ENCODE results near the gene LTA. TPM values are rescaled to one million over a fixed set of nuclear protein-coding genes. Genes with fewer than 3 reads are reported as not detected.

LTA gene
- polyA plus RNA-seq, 1 of the 3 experiments (the other 2 are of a cell fraction): not detected

DNA sequence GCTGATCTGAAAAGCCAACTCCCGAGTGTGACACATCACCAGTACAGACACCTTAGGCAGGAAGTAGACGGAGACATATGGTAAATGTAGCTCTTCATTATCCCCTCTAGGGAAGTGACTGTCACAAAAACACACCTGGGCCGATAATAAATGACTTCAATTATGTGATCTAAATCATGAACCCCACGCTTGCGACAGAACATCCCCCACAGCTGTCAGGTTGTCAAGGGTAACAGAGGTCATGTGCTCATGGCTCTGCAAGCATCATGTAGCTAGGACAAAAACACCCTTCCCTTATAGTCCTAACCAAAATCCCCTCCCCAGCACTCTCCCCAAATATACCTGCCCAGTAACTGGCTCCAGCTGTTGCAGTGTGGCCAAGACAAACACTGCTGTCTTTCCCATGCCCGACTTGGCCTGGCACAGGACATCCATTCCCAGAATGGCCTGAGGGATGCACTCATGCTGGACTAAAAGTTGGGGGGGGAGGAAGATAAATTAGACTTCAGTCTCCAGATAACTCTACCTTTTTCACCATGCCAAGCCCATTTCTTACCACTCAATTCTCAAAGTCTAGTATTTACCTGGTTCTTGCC is 33.2 kb upstream of the LTA start (continued):
- no peak for TF ChIP-seq FOXM1 (IDR thresholded peaks at IDR 0.05; ENCODE audit: low read depth)
- no peak for TF ChIP-seq ELF1 (IDR thresholded peaks at IDR 0.05)
- TF ChIP-seq YY1 (IDR thresholded peaks at IDR 0.05; ENCODE audit: low read depth): no peak
- TF ChIP-seq, protein P1, sequence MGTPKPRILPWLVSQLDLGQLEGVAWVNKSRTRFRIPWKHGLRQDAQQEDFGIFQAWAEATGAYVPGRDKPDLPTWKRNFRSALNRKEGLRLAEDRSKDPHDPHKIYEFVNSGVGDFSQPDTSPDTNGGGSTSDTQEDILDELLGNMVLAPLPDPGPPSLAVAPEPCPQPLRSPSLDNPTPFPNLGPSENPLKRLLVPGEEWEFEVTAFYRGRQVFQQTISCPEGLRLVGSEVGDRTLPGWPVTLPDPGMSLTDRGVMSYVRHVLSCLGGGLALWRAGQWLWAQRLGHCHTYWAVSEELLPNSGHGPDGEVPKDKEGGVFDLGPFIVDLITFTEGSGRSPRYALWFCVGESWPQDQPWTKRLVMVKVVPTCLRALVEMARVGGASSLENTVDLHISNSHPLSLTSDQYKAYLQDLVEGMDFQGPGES (IDR thresholded peaks at IDR 0.05; ENCODE audit: low read depth, low read length): no peak
- TF ChIP-seq RCOR1 (IDR thresholded peaks at IDR 0.05; ENCODE audit: low read length): no peak
- TF ChIP-seq SIN3A (IDR thresholded peaks at IDR 0.05; ENCODE audit: borderline replicate concordance, low read depth, low read length): no peak
- TF ChIP-seq RAD21 (IDR thresholded peaks at IDR 0.05; ENCODE audit: low read length): no peak
- no peak for TF ChIP-seq RFX5 (IDR thresholded peaks at IDR 0.05; ENCODE audit: low read length)

DNA sequence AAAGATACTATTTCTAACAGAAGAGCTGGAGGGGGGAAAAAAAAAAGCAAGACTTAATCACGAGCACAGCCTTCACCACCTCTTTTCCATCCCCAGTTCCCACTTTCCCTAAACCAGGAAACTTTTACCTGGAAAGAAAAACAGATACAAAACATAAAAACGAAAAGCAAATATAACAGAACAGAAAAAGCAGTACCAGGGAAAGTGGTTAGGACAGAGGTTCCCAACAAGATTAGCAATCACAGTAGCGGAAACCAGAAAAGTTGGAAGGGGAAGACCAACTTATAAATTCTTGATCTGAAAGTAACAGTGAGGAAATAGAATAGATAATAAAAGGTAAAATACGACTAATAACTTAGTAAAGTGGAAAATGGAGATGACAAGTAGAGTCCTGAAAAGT is 31.4 kb upstream of the LTA start:
- Histone ChIP-seq H2AFZ (ENCODE audit: low read depth) (no peak overlapping the region), H3K4me3 (ENCODE audit: low read depth in 2 of 2, low read length in 1 of 2) (peak overlapping the region; percentile 74 to 91), H3K36me3 (replicated peaks in 1 of 2; ENCODE audit: control insufficient read depth in 1 of 2, insufficient read depth in 2 of 2, low read length in 1 of 2) (peaks cover 34 to 45% of the 10 kb centered on the region in 2 experiments), H3K9me2 (no peaks in the 10 kb centered on the region), H3K27me3 (ENCODE audit: insufficient read depth) (no peaks in the 10 kb centered on the region), H4K20me1 (ENCODE audit: insufficient read depth) (peaks cover 54% of the 10 kb centered on the region), H3F3A (replicated peaks; ENCODE audit: insufficient read depth) (peaks cover 4% of the 10 kb centered on the region), H3K9me3 (no peaks in the 10 kb centered on the region), H3K27ac (ENCODE audit: low read depth in 2 of 2, low read length in 1 of 2) (peak overlapping the region; percentile 95 to 97; a peak in 2 of 4 replicates), H3K4me1 (ENCODE audit: control insufficient read depth in 1 of 2, insufficient read depth in 2 of 2, low read depth in 1 of 2, low read length in 1 of 2) (peaks cover 15 to 20% of the 10 kb centered on the region in 2 experiments; a peak in 3 of 4 replicates), H3K79me2 (ENCODE audit: insufficient read depth) (peaks cover 71% of the 10 kb centered on the region), H3K9ac (peak overlapping the region; percentile 96), H3K4me2 (peak overlapping the region; percentile 87)
- TF ChIP-seq RXRA (IDR thresholded peaks at IDR 0.05; ENCODE audit: borderline replicate concordance, low read depth) (no peak), FOSL2 (IDR thresholded peaks at IDR 0.05; ENCODE audit: borderline replicate concordance, low read depth) (no peak), TCF12 (IDR thresholded peaks at IDR 0.05) (no peak), ELF1 (IDR thresholded peaks at IDR 0.05) (no peak), YY1 (IDR thresholded peaks at IDR 0.05; ENCODE audit: low read depth) (no peak), GATA2 (CRISPR knock-in tag; IDR thresholded peaks at IDR 0.05) (no peak), TAF1 (IDR thresholded peaks at IDR 0.05; ENCODE audit: borderline replicate concordance, low read depth, low read length) (no peak), POLR2AphosphoS5 (IDR thresholded peaks at IDR 0.05; ENCODE audit: low read depth, low read length) (no peak)
- TF ChIP-seq, protein P2, sequence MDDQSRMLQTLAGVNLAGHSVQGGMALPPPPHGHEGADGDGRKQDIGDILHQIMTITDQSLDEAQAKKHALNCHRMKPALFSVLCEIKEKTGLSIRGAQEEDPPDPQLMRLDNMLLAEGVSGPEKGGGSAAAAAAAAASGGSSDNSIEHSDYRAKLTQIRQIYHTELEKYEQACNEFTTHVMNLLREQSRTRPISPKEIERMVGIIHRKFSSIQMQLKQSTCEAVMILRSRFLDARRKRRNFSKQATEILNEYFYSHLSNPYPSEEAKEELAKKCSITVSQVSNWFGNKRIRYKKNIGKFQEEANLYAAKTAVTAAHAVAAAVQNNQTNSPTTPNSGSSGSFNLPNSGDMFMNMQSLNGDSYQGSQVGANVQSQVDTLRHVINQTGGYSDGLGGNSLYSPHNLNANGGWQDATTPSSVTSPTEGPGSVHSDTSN (IDR thresholded peaks at IDR 0.05): no peak
- TF ChIP-seq, protein P3, sequence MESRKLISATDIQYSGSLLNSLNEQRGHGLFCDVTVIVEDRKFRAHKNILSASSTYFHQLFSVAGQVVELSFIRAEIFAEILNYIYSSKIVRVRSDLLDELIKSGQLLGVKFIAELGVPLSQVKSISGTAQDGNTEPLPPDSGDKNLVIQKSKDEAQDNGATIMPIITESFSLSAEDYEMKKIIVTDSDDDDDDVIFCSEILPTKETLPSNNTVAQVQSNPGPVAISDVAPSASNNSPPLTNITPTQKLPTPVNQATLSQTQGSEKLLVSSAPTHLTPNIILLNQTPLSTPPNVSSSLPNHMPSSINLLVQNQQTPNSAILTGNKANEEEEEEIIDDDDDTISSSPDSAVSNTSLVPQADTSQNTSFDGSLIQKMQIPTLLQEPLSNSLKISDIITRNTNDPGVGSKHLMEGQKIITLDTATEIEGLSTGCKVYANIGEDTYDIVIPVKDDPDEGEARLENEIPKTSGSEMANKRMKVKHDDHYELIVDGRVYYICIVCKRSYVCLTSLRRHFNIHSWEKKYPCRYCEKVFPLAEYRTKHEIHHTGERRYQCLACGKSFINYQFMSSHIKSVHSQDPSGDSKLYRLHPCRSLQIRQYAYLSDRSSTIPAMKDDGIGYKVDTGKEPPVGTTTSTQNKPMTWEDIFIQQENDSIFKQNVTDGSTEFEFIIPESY (IDR thresholded peaks at IDR 0.05; ENCODE audit: borderline replicate concordance, low read depth): no peak
- TF ChIP-seq, protein P4, sequence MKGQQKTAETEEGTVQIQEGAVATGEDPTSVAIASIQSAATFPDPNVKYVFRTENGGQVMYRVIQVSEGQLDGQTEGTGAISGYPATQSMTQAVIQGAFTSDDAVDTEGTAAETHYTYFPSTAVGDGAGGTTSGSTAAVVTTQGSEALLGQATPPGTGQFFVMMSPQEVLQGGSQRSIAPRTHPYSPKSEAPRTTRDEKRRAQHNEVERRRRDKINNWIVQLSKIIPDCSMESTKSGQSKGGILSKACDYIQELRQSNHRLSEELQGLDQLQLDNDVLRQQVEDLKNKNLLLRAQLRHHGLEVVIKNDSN (IDR thresholded peaks at IDR 0.05; ENCODE audit: borderline replicate concordance, low read depth): no peak
- TF ChIP-seq, protein P1 (IDR thresholded peaks at IDR 0.05; ENCODE audit: low read depth, low read length): no peak
- ChIA-PET POLR2A (interaction anchor here (3.4 kb wide), 1 partner anchor 9 kb away, joined by 12 read pairs; no protein-coding TSS in a partner anchor), CTCF (interaction anchor here (1.0 to 11.9 kb wide), 2 partner anchors 9 to 58 kb away, joined by 3 to 301 read pairs; partner anchors contain the start of gene NCR3)
- DNase-seq: no peak
- WGBS (ENCODE audit: low lambda C conversion rate): 6% methylated on average over 4 of the region's 4 CpGs
